OCI-LY7 (cell line): ENCODE measurements around the gene ZNF804A. TPM values are rescaled to one million over a fixed set of nuclear protein-coding genes. Genes with fewer than 3 reads are reported as not detected.

Source experiments
- BruUV-seq: library from RNA; stranded (reverse); fragments of 400-500 nt; replicated peaks from 2 replicates; lab custom pipeline; 2021; lab: Mats Ljungman, UMichigan
- CTCF ChIA-PET: fragments of 300-600 bp; sonication (Branson Sonifier 250); formaldehyde crosslinking; loops from one replicate; lab custom pipeline; 2022; ENCODE audit warnings: antibody characterized with exemption; ENCODE audit not compliant: unreplicated experiment; lab: Charles Lee
- POLR2A ChIA-PET: fragments of 300-600 bp; sonication (Branson Sonifier 250); formaldehyde crosslinking; loops from one replicate; lab custom pipeline; 2022; ENCODE audit warnings: antibody characterized with exemption; lab: Charles Lee
- DNase-seq: peaks from one replicate; pipeline ENCODE4 v3.0.0-alpha.2; 2015; ENCODE audit warnings: low spot score
- H2AFZ ChIP-seq: fragments of 200-600 bp; sonication (generic), shearing (Covaris generic); 2 replicates; pipeline ENCODE4 v1.6.1; 2014; ENCODE audit warnings: mild to moderate bottlenecking, antibody characterized with exemption, low read length, moderate library complexity
- H3K27ac ChIP-seq: fragments of 200-600 bp; sonication (generic); 2 replicates; pipeline ENCODE4 v1.5.1; 2014; ENCODE audit warnings: mixed run types, low read depth, mild to moderate bottlenecking, moderate library complexity, low read length, inconsistent platforms; ENCODE audit not compliant: poor library complexity, severe bottlenecking
- H3K36me3 ChIP-seq: fragments of 200-600 bp; sonication (generic); 2 replicates; pipeline ENCODE4 v1.6.1; 2014; ENCODE audit warnings: mild to moderate bottlenecking, antibody characterized with exemption, low read length, moderate library complexity, mixed read lengths; ENCODE audit not compliant: insufficient read depth
- H3K4me1 ChIP-seq: fragments of 200-600 bp; sonication (generic); 2 replicates; pipeline ENCODE4 v1.5.1; 2014; ENCODE audit warnings: mild to moderate bottlenecking, low read length; ENCODE audit not compliant: insufficient read depth, poor library complexity, severe bottlenecking
- H3K4me2 ChIP-seq: fragments of 200-600 bp; sonication (generic); 2 replicates; pipeline ENCODE4 v1.6.1; 2014; ENCODE audit warnings: mild to moderate bottlenecking, low read length
- H3K4me3 ChIP-seq: fragments of 200-600 bp; sonication (generic); 2 replicates; pipeline ENCODE4 v1.5.1; 2014; ENCODE audit warnings: mild to moderate bottlenecking, low read depth, low read length; ENCODE audit not compliant: poor library complexity, severe bottlenecking
- H3K79me2 ChIP-seq: fragments of 200-600 bp; sonication (generic); 2 replicates; pipeline ENCODE4 v1.6.1; 2016; ENCODE audit warnings: low read depth, mild to moderate bottlenecking, low read length, moderate library complexity, mixed read lengths; ENCODE audit not compliant: insufficient read depth
- H3K9me2 ChIP-seq: fragments of 200-600 bp; sonication (generic); 2 replicates; pipeline ENCODE4 v1.6.1; 2016; ENCODE audit warnings: mild to moderate bottlenecking, low read length, mixed read lengths; ENCODE audit not compliant: insufficient read depth
- H3K9me3 ChIP-seq: fragments of 200-600 bp; sonication (generic); 2 replicates; pipeline ENCODE4 v1.6.1; 2014; ENCODE audit warnings: mild to moderate bottlenecking, mixed run types, low read length, mixed read lengths
- H4K20me1 ChIP-seq: fragments of 200-600 bp; sonication (generic); 2 replicates; pipeline ENCODE4 v1.6.1; 2014; ENCODE audit warnings: mild to moderate bottlenecking, antibody characterized with exemption, low read length, moderate library complexity, mixed read lengths; ENCODE audit not compliant: insufficient read depth
- EZH2phosphoT487 ChIP-seq: fragments of 200-600 bp; sonication (generic); IDR thresholded peaks from 2 replicates; pipeline ENCODE4 v1.6.1; 2018; ENCODE audit warnings: low read depth, borderline replicate concordance, mild to moderate bottlenecking, mixed run types, antibody characterized with exemption, low read length, moderate library complexity, mixed read lengths
- intact Hi-C: fragments of 100-400 bp; cut with micrococcal nuclease; formaldehyde crosslinking; loops from one replicate; pipeline ENCODE4 v1.10.0; 2022; ENCODE audit not compliant: unreplicated experiment
- total RNA-seq, 2 experiments: library from RNA; depleted of rRNA in 1 of 2; stranded (reverse); fragments of >200 nt in 1 of 2; shearing (Covaris generic) in 1 of 2; gene quantifications; 2 replicates each; pipeline ENCODE4 v1.2.3, GENCODE V29; 2014 to 2022
- TF ChIP-seq, protein P1 (sequence below): fragments of 200-600 bp; sonication (generic); conservative IDR thresholded peaks from 2 replicates; pipeline ENCODE4 v1.5.1; 2014; ENCODE audit warnings: mild to moderate bottlenecking, antibody characterized with exemption, low read length, moderate library complexity, mixed read lengths

Gene ZNF804A
- total RNA-seq, 2 experiments from 2014 or later, result 14.4 to 19.9 TPM

DNA sequence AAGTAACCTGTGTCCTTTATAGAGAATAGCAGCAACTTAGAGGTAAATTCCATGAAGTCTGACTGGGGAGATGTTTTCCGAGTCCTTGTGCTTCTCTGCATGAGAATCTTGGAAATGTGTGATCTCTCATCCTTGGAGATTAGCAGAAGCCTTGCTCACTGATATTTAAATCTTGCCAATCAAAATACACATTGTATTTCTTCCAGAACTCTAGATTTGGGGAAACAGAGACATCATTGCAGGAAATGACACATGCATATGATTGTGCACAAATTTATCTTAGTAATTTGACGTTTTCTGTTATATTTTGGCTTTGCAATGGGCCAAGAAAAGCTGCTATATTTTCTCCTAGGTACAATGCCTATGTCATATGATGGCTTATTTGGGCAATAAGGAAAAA, 182.6 kb downstream of the ZNF804A start:
- peaks cover 72% of the 10 kb centered on the region; the same call in 1 of the 2 replicates for H3K79me2 ChIP-seq
- H3K9me2 ChIP-seq, result no peaks in the 10 kb centered on the region
- H3K4me1 ChIP-seq, result no peaks in the 10 kb centered on the region
- intact Hi-C loops, result no loop called here
- no peaks in the 10 kb centered on the region; the same call in none of the 2 replicates for H4K20me1 ChIP-seq
- ChIA-PET CTCF (interaction anchor here (1.0 kb wide), 1 partner anchor 19 kb away, joined by 3 read pairs; no protein-coding TSS in a partner anchor), POLR2A (interaction anchor here (0.6 to 1.5 kb wide), 3 partner anchors 11 to 83 kb away, joined by 3 read pairs; no protein-coding TSS in a partner anchor)
- H3K9me3 ChIP-seq, result no peaks in the 10 kb centered on the region
- H3K27ac ChIP-seq, result no peak overlapping the region
- TF ChIP-seq, protein P1, sequence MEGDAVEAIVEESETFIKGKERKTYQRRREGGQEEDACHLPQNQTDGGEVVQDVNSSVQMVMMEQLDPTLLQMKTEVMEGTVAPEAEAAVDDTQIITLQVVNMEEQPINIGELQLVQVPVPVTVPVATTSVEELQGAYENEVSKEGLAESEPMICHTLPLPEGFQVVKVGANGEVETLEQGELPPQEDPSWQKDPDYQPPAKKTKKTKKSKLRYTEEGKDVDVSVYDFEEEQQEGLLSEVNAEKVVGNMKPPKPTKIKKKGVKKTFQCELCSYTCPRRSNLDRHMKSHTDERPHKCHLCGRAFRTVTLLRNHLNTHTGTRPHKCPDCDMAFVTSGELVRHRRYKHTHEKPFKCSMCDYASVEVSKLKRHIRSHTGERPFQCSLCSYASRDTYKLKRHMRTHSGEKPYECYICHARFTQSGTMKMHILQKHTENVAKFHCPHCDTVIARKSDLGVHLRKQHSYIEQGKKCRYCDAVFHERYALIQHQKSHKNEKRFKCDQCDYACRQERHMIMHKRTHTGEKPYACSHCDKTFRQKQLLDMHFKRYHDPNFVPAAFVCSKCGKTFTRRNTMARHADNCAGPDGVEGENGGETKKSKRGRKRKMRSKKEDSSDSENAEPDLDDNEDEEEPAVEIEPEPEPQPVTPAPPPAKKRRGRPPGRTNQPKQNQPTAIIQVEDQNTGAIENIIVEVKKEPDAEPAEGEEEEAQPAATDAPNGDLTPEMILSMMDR, result no peak
- TF ChIP-seq EZH2phosphoT487, result no peak
- BruUV-seq, result no TSS peak
- no peak overlapping the region for H3K4me3 ChIP-seq
- no peaks in the 10 kb centered on the region; the same call in 1 of the 2 replicates for H3K36me3 ChIP-seq
- no peak overlapping the region for H2AFZ ChIP-seq
- no peak for DNase-seq
- H3K4me2 ChIP-seq, result no peak overlapping the region

DNA sequence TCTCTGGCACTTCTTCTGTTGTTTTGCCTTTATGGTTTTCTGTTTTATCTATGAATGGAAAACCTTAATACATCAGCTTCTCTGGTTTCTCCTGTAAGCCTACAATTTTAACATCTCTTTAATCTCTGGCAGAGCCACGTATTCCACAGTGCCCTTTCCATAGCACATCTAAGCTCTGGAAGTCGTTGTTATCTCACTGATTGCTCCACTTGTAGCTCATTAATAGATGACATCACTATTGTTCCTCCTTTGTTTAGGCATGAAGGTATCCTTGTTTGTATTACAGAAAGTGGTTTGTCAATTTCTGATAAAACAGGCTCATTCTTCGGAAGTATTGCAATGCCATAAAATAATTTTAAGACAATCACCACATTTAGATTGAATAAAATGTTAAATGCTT, 185.2 kb downstream of the ZNF804A start:
- Histone ChIP-seq H3K9me3 (0 out of 2 replicates have a peak, but pooled peaks cover 3% of the 10 kb centered on the region), H3K79me2 (peaks cover 72% of the 10 kb centered on the region), H3K9me2 (no peaks in the 10 kb centered on the region), H3K36me3 (no peaks in the 10 kb centered on the region; the same call in 1 of the 2 replicates), H3K27ac (no peak overlapping the region), H4K20me1 (no peaks in the 10 kb centered on the region), H2AFZ (no peak overlapping the region), H3K4me2 (no peak overlapping the region), H3K4me3 (no peak overlapping the region), H3K4me1 (peaks cover 8% of the 10 kb centered on the region)
- BruUV-seq, result no TSS peak
- POLR2A ChIA-PET, result interaction anchor here (0.6 to 1.0 kb wide), 4 partner anchors 8 to 118 kb away, joined by 3 read pairs; no protein-coding TSS in a partner anchor
- no peak for TF ChIP-seq EZH2phosphoT487
- TF ChIP-seq, protein P1, result no peak
- DNase-seq, result no peak
- CTCF ChIA-PET, result no interaction called here
- intact Hi-C loops, result no loop called here

DNA sequence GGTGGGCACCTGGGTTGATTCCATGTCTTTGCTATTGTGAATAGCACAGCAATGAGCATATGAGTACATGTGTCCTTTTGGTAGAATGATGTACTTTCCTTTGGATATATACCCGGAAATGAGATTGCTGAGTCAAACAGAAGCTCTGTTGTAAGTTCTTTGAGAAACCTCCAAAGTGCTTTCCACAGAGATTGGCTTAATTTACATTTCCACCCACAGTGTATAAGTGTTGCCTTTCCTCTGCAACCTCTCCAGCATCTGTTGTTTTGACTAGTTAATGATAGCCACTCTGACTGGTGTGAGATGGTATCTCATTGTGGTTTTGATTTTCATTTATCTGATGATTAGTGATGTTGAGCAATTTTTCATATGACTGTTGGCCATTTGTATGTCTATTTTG, 194.8 kb downstream of the ZNF804A start:
- Histone ChIP-seq H2AFZ (no peak overlapping the region), H3K4me2 (no peak overlapping the region), H4K20me1 (peaks cover 8% of the 10 kb centered on the region; the same call in 1 of the 2 replicates), H3K9me3 (peaks cover 24% of the 10 kb centered on the region; the same call in 1 of the 2 replicates), H3K4me3 (no peak overlapping the region), H3K4me1 (no peaks in the 10 kb centered on the region), H3K36me3 (peaks cover 24% of the 10 kb centered on the region), H3K79me2 (peaks cover 98% of the 10 kb centered on the region), H3K9me2 (no peaks in the 10 kb centered on the region), H3K27ac (no peak overlapping the region)
- ChIA-PET POLR2A (interaction anchor here (2.5 kb wide), 1 partner anchor 15 kb away, joined by 8 read pairs; no protein-coding TSS in a partner anchor), CTCF (no interaction called here)
- intact Hi-C loops, result no loop called here
- TF ChIP-seq EZH2phosphoT487, result no peak
- TF ChIP-seq, protein P1, result no peak
- no peak for DNase-seq
- BruUV-seq, result no TSS peak
